VCaP (cell line): ENCODE measurements around the gene LRRC56.
A peak's percentile ranks its signal among the peaks of the same experiment; 100 is the strongest.

Experiments used
- H3K27ac ChIP-seq: fragments of 450-650 bp; 2 replicates; pipeline ENCODE4 v1.5.1; 2017
- CTCF ChIP-seq: fragments of 450-650 bp; conservative IDR thresholded peaks from 2 replicates; pipeline ENCODE4 v1.5.1; 2017; ENCODE audit warnings: mild to moderate bottlenecking, moderate library complexity

Gene LRRC56

DNA sequence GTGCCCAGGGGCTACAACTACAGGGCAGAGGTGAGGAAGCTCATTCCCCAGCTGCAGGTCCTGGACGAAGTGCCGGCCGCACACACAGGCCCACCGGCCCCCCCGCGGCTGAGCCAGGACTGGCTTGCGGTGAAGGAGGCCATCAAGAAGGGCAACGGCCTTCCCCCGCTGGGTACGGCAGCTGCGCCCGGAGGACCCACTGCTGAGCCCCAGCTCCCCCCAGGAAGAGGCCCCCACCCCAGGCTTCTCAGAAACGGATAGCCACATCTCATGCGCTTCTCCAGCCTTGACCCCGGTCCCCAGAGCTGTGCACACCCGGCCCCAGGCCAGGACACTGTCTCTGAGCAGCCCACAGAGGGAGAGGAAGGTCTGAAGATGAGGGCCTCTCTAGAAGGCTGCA lies 13.8 kb downstream of the LRRC56 start:
- H3K27ac ChIP-seq = no peak overlapping the region
- TF ChIP-seq CTCF = no peak

DNA sequence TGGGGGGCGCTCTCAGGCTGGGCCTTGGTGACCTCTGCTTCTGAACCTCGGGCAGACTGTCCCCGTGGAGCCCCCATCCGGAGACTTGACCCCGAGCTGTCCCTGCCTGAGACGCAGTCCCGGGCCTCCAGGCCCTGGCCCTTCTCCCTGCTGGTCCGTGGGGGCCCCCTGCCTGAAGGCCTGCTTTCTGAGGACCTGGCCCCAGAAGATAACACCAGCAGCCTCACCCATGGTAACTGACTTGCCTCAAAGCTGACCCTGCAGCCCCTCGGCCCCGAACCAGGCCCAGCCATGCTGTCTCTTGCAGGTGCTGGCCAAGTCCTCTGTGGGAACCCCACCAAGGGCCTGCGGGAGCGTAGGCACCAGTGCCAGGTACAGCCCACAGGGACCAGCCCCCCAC lies 14.3 kb downstream of the LRRC56 start:
- no peak for TF ChIP-seq CTCF
- no peak overlapping the region for H3K27ac ChIP-seq

- peak overlapping the region; percentile 60; the same call in 1 of the 2 replicates for H3K27ac ChIP-seq
- TF ChIP-seq CTCF = no peak
These were observed 16.0 kb downstream of the LRRC56 start for GRCh38 chr11:553083-553987.

DNA sequence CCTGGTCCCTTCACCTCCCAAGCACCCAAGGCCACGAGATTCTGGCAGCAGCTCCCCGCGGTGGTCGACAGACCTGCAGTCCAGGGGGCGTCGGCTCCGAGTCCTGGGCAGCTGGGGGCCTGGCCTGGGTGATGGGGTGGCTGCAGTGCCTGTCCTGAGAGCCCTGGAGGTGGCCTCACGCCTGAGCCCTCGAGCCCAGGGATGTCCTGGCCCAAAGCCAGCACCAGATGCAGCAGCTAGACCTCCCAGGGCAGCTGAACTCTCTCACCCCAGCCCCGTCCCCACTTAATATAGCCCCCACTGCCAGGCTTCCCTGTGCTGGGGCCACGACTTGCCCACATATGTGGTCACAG lies 16.6 kb downstream of the LRRC56 start:
- TF ChIP-seq CTCF = no peak
- H3K27ac ChIP-seq = peak overlapping the region; percentile 60; the same call in 1 of the 2 replicates

GRCh38 chr11:554428-555226 lies 17.3 kb downstream of the LRRC56 start:
- H3K27ac ChIP-seq = peak overlapping the region; percentile 60; the same call in 1 of the 2 replicates

GRCh38 chr11:555227-555779 lies 18.0 kb downstream of the LRRC56 start:
- peak overlapping the region; percentile 47; the same call in 1 of the 2 replicates for H3K27ac ChIP-seq
- TF ChIP-seq CTCF = no peak

More at GRCh38 chr11:554428-555226, 17.3 kb downstream of the LRRC56 start:
- TF ChIP-seq CTCF = peak; percentile 74
